Astrocyte (in vitro differentiated cells and primary cell): ENCODE results near the gene UBXN2A. TPM values are rescaled to one million over a fixed set of nuclear protein-coding genes. Genes with fewer than 3 reads are reported as not detected.

Experiments
- DNase-seq: peaks from one replicate; pipeline ENCODE4 v3.0.0-alpha.2; 2010; ENCODE audit warnings: low read depth
- FAIRE-seq: peaks from 2 replicates; lab custom pipeline; 2011; peaks lifted over from hg19 to GRCh38; lab: Jason Lieb, UNC
- H2AFZ ChIP-seq: 2 replicates; pipeline ENCODE4 v1.6.0; 2012; ENCODE audit warnings: low read depth, low read length, inconsistent platforms
- H3K27ac ChIP-seq: 2 replicates; pipeline ENCODE4 v1.5.1; 2011; ENCODE audit warnings: low read depth, low read length, inconsistent platforms
- H3K27me3 ChIP-seq: 2 replicates; pipeline ENCODE4 v1.6.0; 2011; ENCODE audit warnings: low read length, inconsistent platforms; ENCODE audit not compliant: insufficient read depth
- H3K36me3 ChIP-seq: 2 replicates; pipeline ENCODE4 v1.5.1; 2011; ENCODE audit warnings: low read length, inconsistent platforms; ENCODE audit not compliant: insufficient read depth
- H3K4me1 ChIP-seq: 2 replicates; pipeline ENCODE4 v1.5.1; 2011; ENCODE audit warnings: low read length, inconsistent platforms; ENCODE audit not compliant: insufficient read depth
- H3K4me2 ChIP-seq: 2 replicates; pipeline ENCODE4 v1.6.0; 2012; ENCODE audit warnings: low read length, inconsistent platforms
- H3K4me3 ChIP-seq: 2 replicates; pipeline ENCODE4 v1.5.1; 2011; ENCODE audit warnings: low read depth, mild to moderate bottlenecking, low read length, inconsistent platforms; ENCODE audit not compliant: insufficient read depth
- H3K79me2 ChIP-seq: 2 replicates; pipeline ENCODE4 v1.6.0; 2012; ENCODE audit warnings: mild to moderate bottlenecking, low read length, inconsistent platforms; ENCODE audit not compliant: insufficient read depth
- H3K9ac ChIP-seq: 2 replicates; pipeline ENCODE4 v1.6.0; 2012; ENCODE audit warnings: mild to moderate bottlenecking, low read length, inconsistent platforms
- H3K9me3 ChIP-seq: 2 replicates; pipeline ENCODE4 v1.5.1; 2012; ENCODE audit warnings: low read depth, mild to moderate bottlenecking, low read length, inconsistent platforms; ENCODE audit not compliant: insufficient read depth
- H4K20me1 ChIP-seq: 2 replicates; pipeline ENCODE4 v1.6.0; 2012; ENCODE audit warnings: low read length, inconsistent platforms; ENCODE audit not compliant: insufficient read depth
- H3K27ac Mint-ChIP-seq: one replicate; pipeline ENCODE4 v1.8.0; 2021; ENCODE audit warnings: mild to moderate bottlenecking, mixed read lengths; ENCODE audit not compliant: unreplicated experiment
- H3K27me3 Mint-ChIP-seq: one replicate; pipeline ENCODE4 v1.8.0; 2021; ENCODE audit warnings: low read depth, mixed read lengths; ENCODE audit not compliant: unreplicated experiment
- H3K36me3 Mint-ChIP-seq: one replicate; pipeline ENCODE4 v1.8.0; 2021; ENCODE audit warnings: low read depth, mixed read lengths; ENCODE audit not compliant: unreplicated experiment
- H3K4me1 Mint-ChIP-seq: one replicate; pipeline ENCODE4 v1.8.0; 2021; ENCODE audit warnings: low read depth, mixed read lengths; ENCODE audit not compliant: unreplicated experiment
- H3K4me3 Mint-ChIP-seq: one replicate; pipeline ENCODE4 v1.8.0; 2021; ENCODE audit warnings: mild to moderate bottlenecking, moderate library complexity, mixed read lengths; ENCODE audit not compliant: unreplicated experiment
- H3K9me3 Mint-ChIP-seq: one replicate; pipeline ENCODE4 v1.8.0; 2021; ENCODE audit warnings: mild to moderate bottlenecking, mixed read lengths; ENCODE audit not compliant: unreplicated experiment
- CTCF ChIP-seq: IDR thresholded peaks from 2 replicates; pipeline ENCODE4 v1.5.1; 2011; ENCODE audit warnings: low read depth, mild to moderate bottlenecking, inconsistent platforms, low read length, moderate library complexity; ENCODE audit not compliant: insufficient read depth
- EZH2 ChIP-seq: IDR thresholded peaks from 2 replicates; pipeline ENCODE4 v1.6.1; 2012; ENCODE audit warnings: mild to moderate bottlenecking, low read length, inconsistent platforms; ENCODE audit not compliant: insufficient read depth
- total RNA-seq: library from RNA; stranded (reverse); gene quantifications from 2 replicates; pipeline ENCODE4 v1.2.1, GENCODE V29; 2021

UBXN2A gene
- total RNA-seq, 1 donor from 2014 or later: 22.2 TPM

GRCh38 chr2:24046930-24047702, 106.9 kb downstream of the UBXN2A start, which contains the start of gene WDCP:
TSS of gene WDCP (minus strand) at chr2:24047391. CDS start at chr2:24039494, 7,897 bp downstream.
- no peaks in the 10 kb centered on the region for H4K20me1 ChIP-seq
- H3K9me3 ChIP-seq: no peaks in the 10 kb centered on the region
- H3K27me3 ChIP-seq: no peaks in the 10 kb centered on the region
- peak; percentile 99 for DNase-seq
- peaks cover 37% of the 10 kb centered on the region for H3K79me2 ChIP-seq
- H3K4me2 ChIP-seq: peak within 1 kb of the TSS; percentile 92
- peak within 1 kb of the TSS; percentile 63 for H3K27ac ChIP-seq
- TF ChIP-seq EZH2 (no peak), CTCF (no peak)
- peak within 1 kb of the TSS; percentile 94 for H3K4me3 ChIP-seq
- no peaks in the 10 kb centered on the region for H3K9me3 Mint-ChIP-seq
- no peaks in the 10 kb centered on the region for H3K36me3 ChIP-seq
- H3K4me3 Mint-ChIP-seq: peak within 1 kb of the TSS; percentile 100
- H3K4me1 ChIP-seq: peaks cover 13% of the 10 kb centered on the region
- peak within 1 kb of the TSS; percentile 94 for H3K9ac ChIP-seq
- no peaks in the 10 kb centered on the region for H3K36me3 Mint-ChIP-seq
- peaks cover 9% of the 10 kb centered on the region for H3K4me1 Mint-ChIP-seq
- peak within 1 kb of the TSS; percentile 94 for H3K27ac Mint-ChIP-seq
- FAIRE-seq: peak; percentile 80
- H2AFZ ChIP-seq: peak within 1 kb of the TSS; percentile 85
- H3K27me3 Mint-ChIP-seq: no peaks in the 10 kb centered on the region

DNA sequence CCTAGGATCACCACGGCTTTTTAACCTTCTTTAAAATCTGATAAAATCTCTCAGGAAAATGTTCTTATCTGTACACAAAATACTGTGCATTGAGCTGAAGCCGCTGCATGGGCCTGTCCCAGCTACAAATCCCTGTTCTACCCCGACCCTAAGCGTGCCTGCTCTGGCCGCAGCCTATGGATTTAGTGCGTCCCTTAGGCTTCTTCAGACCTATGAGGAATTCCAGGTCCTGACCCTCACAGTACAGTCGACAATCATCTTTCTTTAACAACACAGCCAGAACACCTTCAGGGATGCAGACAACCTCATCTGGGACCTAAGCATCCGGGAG, 107.4 kb downstream of the UBXN2A start:
- Histone ChIP-seq H2AFZ (peak overlapping the region; percentile 68), H3K9ac (no peak overlapping the region), H3K79me2 (peaks cover 37% of the 10 kb centered on the region), H3K27me3 (no peaks in the 10 kb centered on the region), H3K4me1 (peaks cover 13% of the 10 kb centered on the region), H3K36me3 (no peaks in the 10 kb centered on the region), H3K27ac (no peak overlapping the region), H4K20me1 (no peaks in the 10 kb centered on the region), H3K4me3 (no peak overlapping the region), H3K4me2 (peak overlapping the region; percentile 92), H3K9me3 (no peaks in the 10 kb centered on the region)
- no peak for FAIRE-seq
- H3K36me3 Mint-ChIP-seq: no peaks in the 10 kb centered on the region
- H3K27me3 Mint-ChIP-seq: no peaks in the 10 kb centered on the region
- no peaks in the 10 kb centered on the region for H3K9me3 Mint-ChIP-seq
- peak overlapping the region; percentile 94 for H3K27ac Mint-ChIP-seq
- peak overlapping the region; percentile 100 for H3K4me3 Mint-ChIP-seq
- TF ChIP-seq EZH2 (no peak), CTCF (no peak)
- H3K4me1 Mint-ChIP-seq: peaks cover 9% of the 10 kb centered on the region
- no peak for DNase-seq
